ENCODE data around the gene H6PD. TPM values are rescaled to one million over a fixed set of nuclear protein-coding genes. Genes with fewer than 3 reads are reported as not detected.

The H6PD gene
- total and polyA plus RNA-seq, 4 donors = 28.9 to 134 (median 56.8) TPM

GRCh38 chr1:9319789-9320519, 85.4 kb downstream of the H6PD start:
- H3K9me3 ChIP-seq (ENCODE audit: control insufficient read depth in 4 of 4, low read length in 3 of 4) = no peaks in the 10 kb centered on the region
- H3K4me1 ChIP-seq (ENCODE audit: control insufficient read depth in 4 of 4, insufficient read depth in 4 of 4, low read length in 3 of 4) = no peaks in the 10 kb centered on the region
- TF ChIP-seq HNF4A (conservative IDR thresholded peaks at IDR 0.05) (no peak), YY1 (IDR thresholded peaks at IDR 0.05) (no peak), FOXA1 (IDR thresholded peaks at IDR 0.05) (no peak), FOXA2 (IDR thresholded peaks at IDR 0.05) (no peak), ZBTB33 (IDR thresholded peaks at IDR 0.05) (no peak), REST (IDR thresholded peaks at IDR 0.05) (no peak), GABPA (IDR thresholded peaks at IDR 0.05 in 1 of 2, conservative IDR thresholded peaks at IDR 0.05 in 1 of 2) (no peak), RXRA (IDR thresholded peaks at IDR 0.05) (no peak), JUND (IDR thresholded peaks at IDR 0.05) (no peak), HNF4G (IDR thresholded peaks at IDR 0.05) (no peak), NR2F2 (IDR thresholded peaks at IDR 0.05) (no peak), RAD21 (IDR thresholded peaks at IDR 0.05) (no peak), MAX (IDR thresholded peaks at IDR 0.05) (no peak), EGR1 (IDR thresholded peaks at IDR 0.05; ENCODE audit: low read depth in 2 of 2) (no peak), TAF1 (conservative IDR thresholded peaks at IDR 0.05) (no peak), CTCF (IDR thresholded peaks at IDR 0.05; ENCODE audit: low read depth, low read length, missing input control) (no peak), SP1 (IDR thresholded peaks at IDR 0.05) (no peak)
- no peak overlapping the region for H3K4me3 ChIP-seq (ENCODE audit: low read depth in 1 of 3, low read length in 3 of 3)
- no peak overlapping the region for H3K9ac ChIP-seq (ENCODE audit: low read depth in 1 of 2, low read length in 2 of 2)
- WGBS = 86% methylated on average over 21 of the region's 21 CpGs
- H3K36me3 ChIP-seq (ENCODE audit: control insufficient read depth in 4 of 4, insufficient read depth in 3 of 4, low read depth in 1 of 4, low read length in 3 of 4) = peaks cover 0 to 4% (median 0%) of the 10 kb centered on the region in 4 donors
- H3K27ac ChIP-seq (ENCODE audit: low read depth in 1 of 2, low read length in 2 of 2) = no peak overlapping the region
- H3K27me3 ChIP-seq (ENCODE audit: control insufficient read depth in 4 of 4, insufficient read depth in 4 of 4, low read length in 3 of 4) = no peaks in the 10 kb centered on the region
- DNase-seq (ENCODE audit: low spot score) = no peak

Other genes starting within 250 kb of the H6PD start
- not detected for gene SLC2A7, start 208.4 kb upstream of the H6PD start, total RNA-seq
- not detected for gene SLC2A7, start 208.4 kb upstream of the H6PD start, polyA plus RNA-seq
- 1 to 10 TPM in 1 of 2 donors, under 1 TPM in 1; 0.08 to 1.6 TPM for gene SLC2A5, start 165.1 kb upstream of the H6PD start, total RNA-seq
- gene SLC2A5, start 165.1 kb upstream of the H6PD start, polyA plus RNA-seq = under 1 TPM; 0.07 to 0.18 TPM
- 1 to 10 TPM; 1.3 to 7.0 TPM for gene GPR157, start 105.7 kb upstream of the H6PD start, total RNA-seq
- 1 to 10 TPM; 2.1 to 2.4 TPM for gene GPR157, start 105.7 kb upstream of the H6PD start, polyA plus RNA-seq
- gene SPSB1, start 58.1 kb downstream of the H6PD start, total RNA-seq = 10 to 100 TPM in 1 of 2 donors, 1 to 10 TPM in 1; 4.1 to 19.1 TPM
- 10 to 100 TPM; 10.4 to 22.6 TPM for gene SPSB1, start 58.1 kb downstream of the H6PD start, polyA plus RNA-seq

Data from liver (tissue), 9 donors.